ENCODE measurements around the gene VSIG2.

DNA sequence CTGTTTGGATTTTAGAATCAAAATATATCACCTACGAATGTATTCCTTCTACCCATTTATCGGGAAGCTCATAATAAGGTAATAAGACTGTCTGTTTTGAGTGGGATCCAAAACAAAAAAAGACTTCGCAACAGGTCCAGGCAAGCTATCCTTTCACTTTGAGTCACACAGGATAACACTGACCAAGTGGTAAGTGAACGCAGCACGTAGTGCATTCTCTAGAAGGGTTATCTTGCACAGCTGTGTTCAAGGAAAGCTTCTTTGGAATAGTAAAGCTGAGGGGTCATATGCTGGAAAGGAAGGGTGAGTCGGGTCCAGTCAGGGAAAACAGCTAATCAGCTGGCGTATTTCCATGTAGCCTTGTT lies 34.7 kb downstream of the VSIG2 start:
- TF ChIP-seq, protein P1, sequence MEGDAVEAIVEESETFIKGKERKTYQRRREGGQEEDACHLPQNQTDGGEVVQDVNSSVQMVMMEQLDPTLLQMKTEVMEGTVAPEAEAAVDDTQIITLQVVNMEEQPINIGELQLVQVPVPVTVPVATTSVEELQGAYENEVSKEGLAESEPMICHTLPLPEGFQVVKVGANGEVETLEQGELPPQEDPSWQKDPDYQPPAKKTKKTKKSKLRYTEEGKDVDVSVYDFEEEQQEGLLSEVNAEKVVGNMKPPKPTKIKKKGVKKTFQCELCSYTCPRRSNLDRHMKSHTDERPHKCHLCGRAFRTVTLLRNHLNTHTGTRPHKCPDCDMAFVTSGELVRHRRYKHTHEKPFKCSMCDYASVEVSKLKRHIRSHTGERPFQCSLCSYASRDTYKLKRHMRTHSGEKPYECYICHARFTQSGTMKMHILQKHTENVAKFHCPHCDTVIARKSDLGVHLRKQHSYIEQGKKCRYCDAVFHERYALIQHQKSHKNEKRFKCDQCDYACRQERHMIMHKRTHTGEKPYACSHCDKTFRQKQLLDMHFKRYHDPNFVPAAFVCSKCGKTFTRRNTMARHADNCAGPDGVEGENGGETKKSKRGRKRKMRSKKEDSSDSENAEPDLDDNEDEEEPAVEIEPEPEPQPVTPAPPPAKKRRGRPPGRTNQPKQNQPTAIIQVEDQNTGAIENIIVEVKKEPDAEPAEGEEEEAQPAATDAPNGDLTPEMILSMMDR (IDR thresholded peaks at IDR 0.05; ENCODE audit: poor library complexity): no peak
- no peak for TF ChIP-seq EZH2phosphoT487 (IDR thresholded peaks at IDR 0.05; ENCODE audit: low read depth, severe bottlenecking, unreplicated experiment)

Measured in hepatocyte (in vitro differentiated cells).